ENCODE results near the gene CTSZ. TPM values are rescaled to one million over a fixed set of nuclear protein-coding genes. Genes with fewer than 3 reads are reported as not detected.
A peak's percentile ranks its signal among the peaks of the same experiment; 100 is the strongest.

CTSZ gene
- total RNA-seq, 2 experiments from 2014 or later = 42.4 to 44.0 TPM

DNA sequence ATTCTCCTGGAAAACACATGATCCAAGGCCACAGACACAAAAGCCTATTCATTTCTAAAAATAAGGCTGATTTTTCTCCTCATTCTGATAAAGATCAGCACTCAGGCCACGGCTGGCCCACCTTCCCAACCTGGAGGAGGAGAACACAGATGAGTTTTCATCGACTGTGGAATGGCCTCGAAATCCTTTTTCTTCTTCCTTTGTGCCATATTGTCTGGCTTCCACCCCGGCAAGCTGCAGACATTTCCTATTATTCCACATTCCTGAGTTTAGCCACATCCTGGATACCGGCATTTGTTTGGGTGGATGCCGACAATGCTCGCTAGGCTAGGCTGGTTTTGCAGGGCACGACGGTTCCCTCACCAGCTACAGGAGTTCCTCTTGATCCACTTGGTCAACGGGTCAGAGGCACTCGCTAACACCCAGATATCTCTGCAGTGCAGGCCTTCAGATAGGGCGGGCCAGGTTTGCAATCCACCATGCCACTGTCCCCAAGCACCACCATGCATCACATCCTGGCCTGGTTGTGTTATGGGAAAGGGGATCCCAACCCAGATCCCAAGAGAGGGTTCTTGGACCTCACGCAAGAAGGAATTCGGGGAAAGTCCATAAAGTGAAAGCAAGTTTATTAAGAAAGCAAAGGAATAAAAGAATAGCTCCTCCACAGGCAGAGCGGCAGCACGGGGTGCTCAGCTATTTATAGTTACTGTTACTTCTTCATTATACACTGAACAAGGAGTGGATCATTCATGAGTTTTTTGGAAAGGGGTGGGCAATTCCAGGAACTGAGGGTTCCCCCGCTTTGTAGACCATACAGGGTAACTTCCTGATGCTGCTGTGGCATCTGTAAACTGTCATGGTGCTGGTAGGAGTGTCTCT lies 4.2 kb upstream of the CTSZ start:
- H3K36me3 Mint-ChIP-seq (ENCODE audit: low read depth) = no peaks in the 10 kb centered on the region
- H3K4me1 Mint-ChIP-seq (ENCODE audit: low read depth) = peaks cover 59% of the 10 kb centered on the region
- no peaks in the 10 kb centered on the region for H3K27me3 Mint-ChIP-seq (ENCODE audit: low read depth)
- CTCF ChIA-PET = interaction anchor here (1.0 kb wide), 2 partner anchors 21 to 77 kb away, joined by 3 read pairs; partner anchors contain the start of gene ATP5F1E
- H3K4me3 Mint-ChIP-seq = peak overlapping the region; percentile 32
- peak; percentile 76 for DNase-seq
- ATAC-seq = peak; percentile 45
- H3K9me3 Mint-ChIP-seq (ENCODE audit: insufficient read depth) = no peaks in the 10 kb centered on the region
- POLR2A ChIA-PET = interaction anchor here (1.4 kb wide), 1 partner anchor 21 kb away, joined by 5 read pairs; the partner anchor contains the start of gene ATP5F1E
- H3K27ac Mint-ChIP-seq = peak overlapping the region; percentile 78

DNA sequence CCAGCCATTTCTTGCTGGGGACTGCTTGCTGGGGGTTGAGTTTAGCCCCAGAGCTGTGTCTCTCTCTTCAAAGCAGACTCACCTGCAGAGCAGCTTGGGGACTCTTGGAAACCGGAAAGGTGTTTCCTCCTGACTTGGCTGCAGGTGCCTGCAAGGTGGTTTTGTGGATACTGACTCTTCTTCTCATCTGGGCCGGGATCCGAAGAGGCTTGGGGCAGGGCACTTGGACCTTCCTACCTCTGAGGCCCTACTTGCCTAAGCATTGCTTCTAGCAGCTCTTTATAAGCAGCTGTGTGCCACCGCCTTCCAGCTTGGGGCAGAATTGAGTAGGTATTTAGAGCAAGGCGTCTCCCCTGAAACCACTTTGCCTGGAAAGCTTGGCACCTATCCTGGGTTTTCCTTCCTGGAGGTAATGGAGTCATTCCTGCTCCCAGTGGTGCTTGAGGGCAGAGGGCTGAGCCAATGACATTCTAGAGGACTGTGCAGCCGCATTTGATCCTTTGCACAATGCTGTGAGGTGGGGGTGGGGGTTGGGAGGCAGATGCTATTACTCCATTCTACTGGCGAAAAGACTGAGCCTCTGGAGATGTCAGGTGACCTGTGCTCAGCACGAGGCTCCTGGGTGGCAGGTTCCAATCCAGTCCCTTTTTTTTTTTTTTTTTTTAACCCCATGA lies 3.4 kb upstream of the CTSZ start:
- ATAC-seq (no peak), DNase-seq (no peak)
- Mint-ChIP-seq H3K27ac (no peak overlapping the region), H3K36me3 (ENCODE audit: low read depth) (no peaks in the 10 kb centered on the region), H3K4me3 (no peak overlapping the region), H3K9me3 (ENCODE audit: insufficient read depth) (no peaks in the 10 kb centered on the region), H3K27me3 (ENCODE audit: low read depth) (no peaks in the 10 kb centered on the region), H3K4me1 (ENCODE audit: low read depth) (peaks cover 62% of the 10 kb centered on the region)
- POLR2A ChIA-PET = interaction anchor here (1.4 kb wide), 1 partner anchor 22 kb away, joined by 5 read pairs; the partner anchor contains the start of gene ATP5F1E
- CTCF ChIA-PET = no interaction called here

DNA sequence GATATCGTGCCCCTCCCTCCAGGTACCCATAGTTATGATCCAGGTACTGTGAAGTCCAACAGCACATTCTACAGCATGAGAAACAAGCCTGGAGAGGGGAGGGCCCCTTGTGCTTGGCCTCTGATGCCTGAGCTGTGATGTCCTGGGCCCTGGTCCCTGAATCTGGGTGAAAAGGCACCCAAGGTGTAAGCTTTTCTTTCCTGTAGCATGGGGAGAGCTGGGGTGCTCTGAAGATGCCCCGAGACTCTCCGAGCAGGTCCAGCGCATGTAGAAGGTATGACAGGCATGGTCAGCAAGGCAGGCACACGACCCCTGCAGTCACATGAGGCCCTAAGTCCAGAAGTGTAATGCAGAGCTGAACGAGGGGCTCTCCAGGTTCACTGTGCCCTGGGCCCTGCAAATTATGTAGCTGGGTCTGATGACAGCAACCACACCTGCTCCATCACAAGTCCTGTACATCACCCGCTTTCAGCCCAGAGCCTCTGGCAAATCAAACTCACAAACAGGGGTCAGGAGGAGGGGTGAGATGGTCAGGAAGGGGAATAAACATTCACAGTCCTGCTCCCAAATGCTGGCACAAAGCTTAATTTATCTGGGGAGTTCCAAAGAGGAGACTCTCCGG lies 1.8 kb upstream of the CTSZ start:
- Mint-ChIP-seq H3K4me3 (no peak overlapping the region), H3K27ac (no peak overlapping the region), H3K9me3 (ENCODE audit: insufficient read depth) (no peaks in the 10 kb centered on the region), H3K27me3 (ENCODE audit: low read depth) (no peaks in the 10 kb centered on the region), H3K4me1 (ENCODE audit: low read depth) (peaks cover 67% of the 10 kb centered on the region), H3K36me3 (ENCODE audit: low read depth) (peaks cover 5% of the 10 kb centered on the region)
- DNase-seq (no peak), ATAC-seq (no peak)
- ChIA-PET CTCF (interaction anchor here (0.9 to 2.0 kb wide), 3 partner anchors 23 to 213 kb away, joined by 3 to 6 read pairs (median 5); partner anchors contain the start of gene ATP5F1E), POLR2A (interaction anchor here (1.0 to 1.5 kb wide), 2 partner anchors 24 to 120 kb away, joined by 4 to 7 read pairs; partner anchors contain the start of gene ATP5F1E)

DNA sequence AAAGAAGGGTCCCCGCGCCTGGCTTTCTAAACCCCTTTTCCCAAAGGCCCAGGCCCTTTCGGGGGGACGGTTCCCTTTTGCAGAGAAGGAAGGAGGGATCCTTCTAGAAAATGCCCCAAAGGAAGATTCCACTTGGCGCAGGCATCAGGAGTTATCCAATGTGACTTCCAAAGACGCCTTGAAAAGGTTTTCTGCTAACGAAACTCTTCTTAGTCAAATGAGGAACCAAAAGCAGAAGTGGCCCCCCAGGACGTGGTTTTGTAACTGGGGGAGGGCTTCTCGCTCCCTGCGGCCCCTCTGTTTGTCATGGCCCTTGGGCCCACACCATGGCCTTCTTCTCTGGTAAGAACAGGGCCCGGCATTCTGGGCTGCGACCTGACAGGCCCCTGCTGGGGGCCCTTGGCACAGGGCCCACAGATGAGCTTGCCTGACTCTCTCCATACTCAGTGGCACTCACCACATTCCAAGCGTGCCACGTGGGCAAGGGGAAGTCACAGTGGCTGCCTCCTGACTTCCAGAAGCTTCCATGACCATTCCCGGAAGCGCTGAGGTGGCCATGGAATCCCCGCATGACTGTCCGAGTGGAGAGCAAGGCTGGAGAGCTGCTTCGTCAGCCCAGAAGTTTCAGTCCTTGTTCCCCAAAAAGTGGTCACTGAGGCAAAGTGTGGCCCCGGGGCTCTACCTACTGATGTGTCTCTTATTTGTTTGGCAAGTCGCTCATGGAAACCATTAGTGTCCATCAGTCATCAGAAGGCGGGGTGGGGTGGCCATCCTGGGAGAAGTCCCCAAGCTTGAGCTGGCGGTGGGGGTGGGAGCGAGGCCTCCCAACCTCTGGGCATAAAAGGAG lies 834 bp upstream of the CTSZ start:
- ChIA-PET CTCF (interaction anchor here (0.9 to 2.0 kb wide), 2 partner anchors 24 to 200 kb away, joined by 5 to 6 read pairs; partner anchors contain the start of gene ATP5F1E), POLR2A (interaction anchor here (0.5 to 1.5 kb wide), 3 partner anchors 25 to 119 kb away, joined by 3 to 7 read pairs (median 4); partner anchors contain the start of gene ATP5F1E)
- no peak for ATAC-seq
- Mint-ChIP-seq H3K36me3 (ENCODE audit: low read depth) (peaks cover 7% of the 10 kb centered on the region), H3K27ac (no peak overlapping the region), H3K9me3 (ENCODE audit: insufficient read depth) (no peaks in the 10 kb centered on the region), H3K4me1 (ENCODE audit: low read depth) (peaks cover 68% of the 10 kb centered on the region), H3K4me3 (peak overlapping the region; percentile 67), H3K27me3 (ENCODE audit: low read depth) (no peaks in the 10 kb centered on the region)
- no peak for DNase-seq

DNA sequence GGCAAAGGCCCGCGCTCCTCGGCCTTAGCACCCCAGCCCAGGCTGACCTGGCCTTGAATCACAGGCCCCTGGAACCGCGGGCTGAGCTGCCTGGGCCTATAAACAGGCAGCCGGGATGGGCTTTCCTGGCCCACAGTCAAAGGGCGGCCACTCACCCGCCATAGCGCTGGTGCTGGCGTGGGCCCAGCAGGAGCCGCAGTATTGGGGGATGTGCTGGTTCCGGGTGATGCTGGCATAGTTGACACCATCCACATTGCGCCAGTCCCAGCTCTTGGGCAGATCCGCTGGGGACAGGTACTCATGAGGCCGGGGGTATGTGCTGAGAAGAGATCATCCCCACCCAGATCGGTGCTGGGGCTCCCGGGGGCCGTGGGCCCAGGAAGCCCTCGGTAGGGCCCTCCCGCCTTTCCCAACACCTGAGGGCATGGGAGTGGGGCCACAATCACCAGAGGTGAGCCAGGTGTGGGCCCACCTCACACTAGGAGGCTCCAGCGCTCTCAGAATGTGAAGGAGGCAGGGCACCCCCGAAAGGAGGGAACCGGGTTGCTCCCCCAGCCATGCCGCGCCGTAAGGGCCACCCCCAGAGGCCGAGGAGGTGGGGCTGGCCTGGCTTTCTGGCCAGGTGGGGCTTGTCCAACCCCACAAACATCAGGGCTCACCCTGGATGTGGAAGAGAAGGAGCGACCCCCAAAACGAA lies 739 bp downstream of the CTSZ start:
- Mint-ChIP-seq H3K9me3 (ENCODE audit: insufficient read depth) (no peaks in the 10 kb centered on the region), H3K4me3 (peak overlapping the region; percentile 72), H3K36me3 (ENCODE audit: low read depth) (peaks cover 11% of the 10 kb centered on the region), H3K4me1 (ENCODE audit: low read depth) (peaks cover 55% of the 10 kb centered on the region), H3K27me3 (ENCODE audit: low read depth) (no peaks in the 10 kb centered on the region), H3K27ac (peak overlapping the region; percentile 92)
- ATAC-seq (peak; percentile 15), DNase-seq (no peak)
- POLR2A ChIA-PET = interaction anchor here (0.6 to 1.0 kb wide), 2 partner anchors 9 to 25 kb away, joined by 3 to 4 read pairs; no protein-coding TSS in a partner anchor
- CTCF ChIA-PET = interaction anchor here (0.6 kb wide), 1 partner anchor 116 kb away, joined by 3 read pairs; no protein-coding TSS in a partner anchor

DNA sequence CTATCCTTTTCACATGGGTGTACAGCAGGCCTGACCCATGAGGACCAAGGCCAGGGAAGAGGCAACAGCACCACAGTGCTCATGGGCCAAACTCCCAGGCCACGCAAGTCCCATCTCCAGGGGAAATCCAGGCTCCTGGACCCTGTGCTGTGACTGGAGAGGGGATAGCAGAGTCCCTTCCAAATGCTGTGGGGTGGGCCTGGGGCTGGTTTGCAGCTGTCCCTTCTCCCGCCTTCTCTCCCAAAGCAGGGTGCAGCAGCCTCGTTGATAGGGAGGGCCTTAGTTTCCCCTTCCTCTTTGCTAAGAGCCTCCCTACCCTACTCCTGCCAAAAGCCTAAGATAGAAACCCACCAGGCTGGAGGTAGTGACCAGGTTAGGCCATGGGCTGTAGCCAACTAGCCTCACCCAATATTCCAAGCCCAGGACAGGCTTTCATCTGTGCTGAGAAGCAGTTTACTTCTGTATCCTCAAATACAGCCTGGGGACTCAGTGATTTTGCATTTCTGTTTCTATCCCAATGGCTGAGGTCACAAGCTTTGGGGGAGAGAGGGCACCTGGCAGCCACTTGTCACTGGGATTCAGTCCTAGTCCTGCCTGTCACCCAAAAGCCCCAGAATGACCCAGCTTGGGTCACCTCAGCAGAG lies 1.4 kb downstream of the CTSZ start:
- peak overlapping the region; percentile 72 for H3K4me3 Mint-ChIP-seq
- ChIA-PET CTCF (interaction anchor here (0.6 kb wide), 1 partner anchor 117 kb away, joined by 3 read pairs; no protein-coding TSS in a partner anchor), POLR2A (interaction anchor here (1.0 kb wide), 1 partner anchor 10 kb away, joined by 4 read pairs; no protein-coding TSS in a partner anchor)
- H3K9me3 Mint-ChIP-seq (ENCODE audit: insufficient read depth) = no peaks in the 10 kb centered on the region
- H3K27me3 Mint-ChIP-seq (ENCODE audit: low read depth) = no peaks in the 10 kb centered on the region
- H3K4me1 Mint-ChIP-seq (ENCODE audit: low read depth) = peaks cover 48% of the 10 kb centered on the region
- ATAC-seq (no peak), DNase-seq (no peak)
- peaks cover 11% of the 10 kb centered on the region for H3K36me3 Mint-ChIP-seq (ENCODE audit: low read depth)
- H3K27ac Mint-ChIP-seq = peak overlapping the region; percentile 92

DNA sequence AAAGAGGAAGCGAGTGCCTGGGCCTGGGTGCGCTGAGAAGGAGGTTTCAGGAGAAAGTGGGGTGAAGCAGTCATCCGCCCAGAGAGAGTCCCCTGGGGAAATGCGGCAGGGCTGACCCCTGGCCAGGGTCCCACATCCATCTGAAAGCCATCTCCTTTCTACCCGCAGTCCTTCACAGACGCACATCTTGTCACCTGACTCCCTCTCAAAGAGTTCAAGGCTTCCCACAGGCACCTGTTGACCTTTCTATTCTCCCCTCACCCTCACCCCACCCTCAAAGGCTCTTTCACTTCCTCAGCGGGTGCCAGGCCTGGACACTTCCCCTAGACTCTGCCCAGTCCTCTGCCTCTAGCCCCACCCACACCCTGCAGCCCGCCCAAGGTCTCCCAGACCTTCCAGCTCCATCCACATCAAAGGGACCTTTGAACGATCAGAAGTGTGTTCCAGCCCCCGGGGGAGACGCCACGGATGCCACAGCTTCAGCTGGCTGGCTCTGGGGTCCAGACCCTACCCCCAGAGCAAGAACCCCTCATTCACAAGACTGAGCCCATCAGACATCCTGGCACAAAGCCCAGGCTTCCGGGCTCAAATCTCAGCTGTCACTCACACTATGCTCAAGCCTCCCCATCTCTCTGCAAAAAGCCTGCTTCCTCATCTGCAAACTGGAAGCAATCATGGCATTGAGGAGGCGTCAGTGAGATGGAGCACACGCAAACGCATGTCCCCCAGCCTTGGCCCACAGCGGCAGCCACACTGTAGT lies 2.1 kb downstream of the CTSZ start:
- Mint-ChIP-seq H3K27me3 (ENCODE audit: low read depth) (no peaks in the 10 kb centered on the region), H3K27ac (peak overlapping the region; percentile 92), H3K9me3 (ENCODE audit: insufficient read depth) (no peaks in the 10 kb centered on the region), H3K4me1 (ENCODE audit: low read depth) (peaks cover 41% of the 10 kb centered on the region), H3K36me3 (ENCODE audit: low read depth) (peaks cover 14% of the 10 kb centered on the region), H3K4me3 (peak overlapping the region; percentile 72)
- POLR2A ChIA-PET = interaction anchor here (2.2 kb wide), 1 partner anchor 27 kb away, joined by 5 read pairs; the partner anchor contains the start of gene ATP5F1E
- DNase-seq (peak; percentile 67), ATAC-seq (peak; percentile 56)
- CTCF ChIA-PET = interaction anchor here (1.1 kb wide), 1 partner anchor 12 kb away, joined by 3 read pairs; no protein-coding TSS in a partner anchor

DNA sequence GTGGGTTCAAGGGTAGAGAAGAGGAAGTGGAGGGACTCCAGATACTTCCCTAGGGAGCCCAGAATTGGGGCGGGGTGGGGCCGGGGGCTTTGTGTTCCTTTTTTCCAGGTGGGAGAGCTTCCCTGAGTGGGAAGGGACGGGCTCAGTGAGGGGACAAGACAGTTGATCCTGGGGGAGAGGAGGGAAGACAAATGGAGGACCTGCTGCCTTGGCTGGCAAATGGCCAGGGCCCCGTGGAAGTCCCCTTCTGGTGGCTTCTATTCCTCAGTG lies 2.6 kb downstream of the CTSZ start:
- H3K36me3 Mint-ChIP-seq (ENCODE audit: low read depth) = peaks cover 15% of the 10 kb centered on the region
- H3K4me1 Mint-ChIP-seq (ENCODE audit: low read depth) = peaks cover 39% of the 10 kb centered on the region
- POLR2A ChIA-PET = interaction anchor here (2.2 kb wide), 1 partner anchor 27 kb away, joined by 5 read pairs; the partner anchor contains the start of gene ATP5F1E
- CTCF ChIA-PET = interaction anchor here (1.1 kb wide), 1 partner anchor 11 kb away, joined by 3 read pairs; no protein-coding TSS in a partner anchor
- H3K4me3 Mint-ChIP-seq = peak overlapping the region; percentile 72
- H3K27me3 Mint-ChIP-seq (ENCODE audit: low read depth) = no peaks in the 10 kb centered on the region
- H3K27ac Mint-ChIP-seq = peak overlapping the region; percentile 92
- DNase-seq (no peak), ATAC-seq (no peak)
- no peaks in the 10 kb centered on the region for H3K9me3 Mint-ChIP-seq (ENCODE audit: insufficient read depth)

DNA sequence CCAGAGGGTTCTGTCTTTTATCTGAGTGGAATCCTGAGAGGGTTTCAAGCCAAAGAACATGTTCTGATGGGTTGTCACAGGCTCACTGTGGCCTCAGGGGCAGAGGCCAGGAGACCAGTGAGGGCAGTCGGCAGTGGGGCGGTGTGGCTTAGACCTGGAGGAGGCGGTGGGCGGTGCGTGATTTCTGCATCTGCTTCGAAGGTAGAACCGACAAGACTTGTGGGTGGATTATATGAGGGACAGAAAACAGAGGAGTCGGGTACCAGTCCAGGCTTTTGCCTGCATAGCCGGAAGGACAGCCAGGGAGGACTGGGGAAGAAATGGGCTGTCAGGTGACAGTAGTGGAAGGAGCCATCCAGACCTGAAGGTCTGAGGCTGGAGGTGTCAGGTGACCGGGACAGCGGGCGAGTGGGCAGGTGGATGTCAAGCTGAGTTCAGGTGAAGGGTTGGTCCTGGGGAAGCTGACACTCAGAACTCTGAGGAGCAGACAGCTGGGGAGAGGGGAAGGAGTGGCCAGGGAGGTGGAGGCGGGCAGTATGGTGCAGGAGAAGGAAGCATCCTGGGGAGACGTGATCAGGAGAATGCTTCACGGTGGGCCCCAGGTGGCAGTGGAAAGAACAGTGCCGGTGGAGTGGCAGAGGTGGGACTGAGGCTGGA lies 3.1 kb downstream of the CTSZ start:
- Mint-ChIP-seq H3K36me3 (ENCODE audit: low read depth) (peaks cover 18% of the 10 kb centered on the region), H3K4me3 (peak overlapping the region; percentile 72), H3K4me1 (ENCODE audit: low read depth) (peaks cover 39% of the 10 kb centered on the region), H3K27ac (peak overlapping the region; percentile 92), H3K27me3 (ENCODE audit: low read depth) (no peaks in the 10 kb centered on the region), H3K9me3 (ENCODE audit: insufficient read depth) (no peaks in the 10 kb centered on the region)
- ChIA-PET CTCF (interaction anchor here (1.1 kb wide), 1 partner anchor 11 kb away, joined by 3 read pairs; no protein-coding TSS in a partner anchor), POLR2A (interaction anchor here (2.2 kb wide), 1 partner anchor 28 kb away, joined by 5 read pairs; the partner anchor contains the start of gene ATP5F1E)
- DNase-seq = no peak
- ATAC-seq = no peak
